Prostate gland (tissue), 2 donors: ENCODE data around the gene MN1. TPM values are rescaled to one million over a fixed set of nuclear protein-coding genes. Genes with fewer than 3 reads are reported as not detected.

Experiments
- DNase-seq: peaks from one replicate; pipeline ENCODE4 v3.0.0-alpha.2; 2019; ENCODE audit warnings: low spot score
- H3K27ac ChIP-seq, 2 donors: fragments of 200-600 bp; sonication (generic); 2 replicates each; pipeline ENCODE4 v1.5.1; 2017 to 2019
- H3K27me3 ChIP-seq: fragments of 200-600 bp; sonication (generic); replicated peaks from 2 replicates; pipeline ENCODE4 v1.5.1; 2019; ENCODE audit not compliant: insufficient read depth
- H3K36me3 ChIP-seq, 2 donors: fragments of 200-600 bp; sonication (generic); 1 replicate in 1 of 2; 2 replicates in 1 of 2; pipeline versions ENCODE4 v1.5.1 to v1.8.1; 2017 to 2019
- H3K4me1 ChIP-seq: fragments of 200-600 bp; sonication (generic); replicated peaks from 2 replicates; pipeline ENCODE4 v1.5.1; 2019
- H3K4me3 ChIP-seq, 2 donors: fragments of 200-600 bp; sonication (generic); 2 replicates each; pipeline ENCODE4 v1.5.1; 2017 to 2019
- H3K9me3 ChIP-seq: fragments of 200-600 bp; sonication (generic); 2 replicates; pipeline ENCODE4 v1.5.1; 2017
- POLR2A ChIP-seq: fragments of 450-650 bp; IDR thresholded peaks from one replicate; pipeline ENCODE4 v1.6.1; 2016; ENCODE audit warnings: antibody characterized with exemption, mild to moderate bottlenecking
- POLR2AphosphoS5 ChIP-seq: sonication (generic); formaldehyde crosslinking; IDR thresholded peaks from one replicate; pipeline ENCODE4 v1.6.1; 2017; ENCODE audit warnings: antibody characterized with exemption
- WGBS: methylation state at CpG from one replicate; pipeline ENCODE4 v1.1.5; 2018; 5-methylcytosine and 5-hydroxymethylcytosine counted together
- intact Hi-C: fragments of 100-400 bp; cut with DNase I; formaldehyde crosslinking; loops from one replicate; pipeline ENCODE4 v1.14.2; 2022
- total RNA-seq, 2 donors: library from RNA; depleted of rRNA; stranded (reverse); fragments of >200 nt; gene quantifications; one replicate each; pipeline ENCODE4 v1.1.0, GENCODE V29; 2016
- TF ChIP-seq, protein P1 (sequence below), 4 experiments: fragments of 200-600 bp in 2 of 4; fragments of 450-650 bp in 2 of 4; sonication (generic) in 2 of 4; IDR thresholded peaks; 1 replicate in 3 of 4; 2 replicates in 1 of 4; pipeline ENCODE4 v1.5.1; 2016 to 2019; ENCODE audit warnings: antibody characterized with exemption in 4 of 4, mild to moderate bottlenecking in 2 of 4, moderate library complexity in 2 of 4

Gene MN1
- total RNA-seq, 2 donors from 2014 or later, result 5.5 to 5.8 TPM

DNA sequence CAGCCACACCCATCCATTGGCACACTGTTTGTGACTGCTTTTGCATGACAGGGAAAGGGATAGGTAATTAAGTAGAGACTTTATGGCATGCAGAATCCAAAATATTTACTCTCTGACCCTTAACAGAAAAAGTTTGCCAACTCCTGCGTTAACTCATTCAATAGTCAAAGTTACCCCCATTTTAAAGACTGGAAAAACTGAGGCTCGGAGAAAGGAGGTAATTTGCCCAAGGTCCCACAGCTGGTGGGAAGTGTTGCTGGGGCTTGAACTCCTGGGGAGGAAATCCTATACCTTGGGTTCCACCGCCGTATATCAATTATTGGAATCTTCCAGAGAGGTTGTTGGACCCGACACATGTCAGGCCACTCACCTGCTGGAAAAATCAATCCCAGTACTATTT, 29.9 kb downstream of the MN1 start:
- Histone ChIP-seq H3K4me1 (no peaks in the 10 kb centered on the region), H3K4me3 (no peak overlapping the region), H3K27ac (no peak overlapping the region), H3K27me3 (no peaks in the 10 kb centered on the region), H3K9me3 (no peaks in the 10 kb centered on the region), H3K36me3 (no peaks in the 10 kb centered on the region)
- WGBS, result 95% methylated on average over 5 of the region's 5 CpGs
- DNase-seq, result no peak
- intact Hi-C loops, result no loop called here
- TF ChIP-seq POLR2AphosphoS5 (no peak), POLR2A (no peak)
- TF ChIP-seq, protein P1, sequence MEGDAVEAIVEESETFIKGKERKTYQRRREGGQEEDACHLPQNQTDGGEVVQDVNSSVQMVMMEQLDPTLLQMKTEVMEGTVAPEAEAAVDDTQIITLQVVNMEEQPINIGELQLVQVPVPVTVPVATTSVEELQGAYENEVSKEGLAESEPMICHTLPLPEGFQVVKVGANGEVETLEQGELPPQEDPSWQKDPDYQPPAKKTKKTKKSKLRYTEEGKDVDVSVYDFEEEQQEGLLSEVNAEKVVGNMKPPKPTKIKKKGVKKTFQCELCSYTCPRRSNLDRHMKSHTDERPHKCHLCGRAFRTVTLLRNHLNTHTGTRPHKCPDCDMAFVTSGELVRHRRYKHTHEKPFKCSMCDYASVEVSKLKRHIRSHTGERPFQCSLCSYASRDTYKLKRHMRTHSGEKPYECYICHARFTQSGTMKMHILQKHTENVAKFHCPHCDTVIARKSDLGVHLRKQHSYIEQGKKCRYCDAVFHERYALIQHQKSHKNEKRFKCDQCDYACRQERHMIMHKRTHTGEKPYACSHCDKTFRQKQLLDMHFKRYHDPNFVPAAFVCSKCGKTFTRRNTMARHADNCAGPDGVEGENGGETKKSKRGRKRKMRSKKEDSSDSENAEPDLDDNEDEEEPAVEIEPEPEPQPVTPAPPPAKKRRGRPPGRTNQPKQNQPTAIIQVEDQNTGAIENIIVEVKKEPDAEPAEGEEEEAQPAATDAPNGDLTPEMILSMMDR (IDR thresholded peaks at IDR 0.05), result no peak

DNA sequence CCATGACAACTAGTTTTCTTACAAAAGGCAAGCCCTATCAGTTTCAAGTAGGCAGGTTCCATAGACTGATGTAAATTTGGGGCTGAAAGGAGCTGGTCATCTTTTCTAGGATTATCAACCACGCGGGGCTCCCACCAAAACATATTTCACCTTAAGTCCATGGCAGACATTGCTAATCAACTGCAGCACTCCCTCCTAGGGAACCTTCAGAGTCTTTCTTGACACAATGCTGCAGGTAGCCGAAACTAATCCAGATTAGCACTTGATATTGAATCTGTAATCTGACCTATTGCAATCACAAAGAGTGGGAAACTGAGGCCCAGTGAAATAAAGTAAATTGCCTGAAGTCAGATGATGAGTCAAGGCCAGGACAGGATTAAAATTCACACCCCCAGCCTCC, 32.5 kb downstream of the MN1 start:
- TF ChIP-seq POLR2AphosphoS5 (no peak), POLR2A (no peak)
- TF ChIP-seq, protein P1 (IDR thresholded peaks at IDR 0.05), result no peak
- intact Hi-C loops, result no loop called here
- H3K27ac ChIP-seq, result no peak overlapping the region
- H3K9me3 ChIP-seq, result no peaks in the 10 kb centered on the region
- H3K4me1 ChIP-seq, result no peaks in the 10 kb centered on the region
- H3K4me3 ChIP-seq, result no peak overlapping the region
- no peaks in the 10 kb centered on the region for H3K36me3 ChIP-seq
- no peak for DNase-seq
- 88% methylated on average over 3 of the region's 3 CpGs for WGBS
- no peaks in the 10 kb centered on the region for H3K27me3 ChIP-seq

DNA sequence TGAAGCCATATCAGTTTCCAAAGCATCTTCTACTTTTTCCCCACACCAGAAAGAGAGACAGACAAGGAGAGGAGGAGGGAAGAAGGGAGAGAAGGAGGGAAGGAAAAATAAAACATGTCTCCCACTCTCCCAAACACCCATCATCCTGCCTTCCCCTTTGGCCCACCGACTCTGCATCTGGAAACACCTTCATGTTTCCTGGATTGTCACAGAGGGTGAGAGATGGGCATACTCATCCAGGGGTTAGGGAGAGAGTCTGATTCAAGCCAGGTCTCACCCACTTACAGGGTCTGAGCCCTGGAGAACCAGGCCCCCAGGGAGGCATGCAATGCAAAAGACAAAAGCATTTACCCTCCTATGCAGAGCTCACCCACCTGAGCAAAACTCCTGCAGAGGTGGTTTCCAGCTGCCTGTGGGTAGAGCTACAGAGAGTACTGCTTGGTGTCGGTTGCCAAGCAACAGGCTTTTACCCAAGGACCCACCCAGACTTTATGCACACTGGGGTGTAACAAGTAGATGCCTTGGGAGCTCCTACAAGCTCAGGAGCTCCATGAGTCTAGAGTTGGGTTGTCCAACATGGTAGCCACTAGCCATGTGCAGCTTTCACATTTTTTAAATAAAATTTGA, 33.4 kb downstream of the MN1 start:
- no peak for TF ChIP-seq POLR2A
- TF ChIP-seq POLR2AphosphoS5, result no peak
- TF ChIP-seq, protein P1 (IDR thresholded peaks at IDR 0.05), result no peak
- Histone ChIP-seq H3K9me3 (no peaks in the 10 kb centered on the region), H3K27me3 (no peaks in the 10 kb centered on the region), H3K4me1 (no peaks in the 10 kb centered on the region), H3K36me3 (no peaks in the 10 kb centered on the region), H3K27ac (no peak overlapping the region), H3K4me3 (no peak overlapping the region)
- WGBS, result 79% methylated on average over 2 of the region's 2 CpGs
- intact Hi-C loops, result no loop called here
- no peak for DNase-seq

GRCh38 chr22:27766679-27767078, 34.9 kb downstream of the MN1 start:
- no peak for DNase-seq
- no peak overlapping the region for H3K27ac ChIP-seq
- WGBS, result 95% methylated on average over 3 of the region's 3 CpGs

More at GRCh38 chr22:27766679-27767078, 34.9 kb downstream of the MN1 start:
- Histone ChIP-seq H3K4me3 (no peak overlapping the region), H3K9me3 (no peaks in the 10 kb centered on the region), H3K4me1 (no peaks in the 10 kb centered on the region), H3K27me3 (no peaks in the 10 kb centered on the region), H3K36me3 (no peaks in the 10 kb centered on the region)
- TF ChIP-seq POLR2AphosphoS5 (no peak), POLR2A (no peak)
- TF ChIP-seq, protein P1 (IDR thresholded peaks at IDR 0.05), result no peak
- intact Hi-C loops, result no loop called here
